Measurements from ENCODE around the gene FAM107A. TPM values are rescaled to one million over a fixed set of nuclear protein-coding genes. Genes with fewer than 3 reads are reported as not detected.

Gene FAM107A
- total and polyA plus RNA-seq, 2 of the 13 experiments (the other 11 are each of a cell fraction or from before 2014, with no cell fraction given) = not detected

- intact Hi-C loops (cut with micrococcal nuclease; ENCODE audit: unreplicated experiment) = no loop called here
- ChIA-PET POLR2A (interaction anchor here (0.7 to 6.4 kb wide), 2 partner anchors 23 to 43 kb away, joined by 3 to 76 read pairs; partner anchors contain the start of gene ACOX2), CTCF (ENCODE audit: low intra/inter-chr PET ratio, low total read pairs) (no interaction called here)
- Histone ChIP-seq H3K36me3 (replicated peaks in 1 of 2; ENCODE audit: control insufficient read depth in 1 of 2, insufficient read depth in 2 of 2, low read length in 2 of 2) (no peaks in the 10 kb centered on the region), H3K79me2 (ENCODE audit: insufficient read depth, low read length) (no peaks in the 10 kb centered on the region), H3K4me3 (replicated peaks in 1 of 3; ENCODE audit: insufficient read depth in 1 of 3, low read depth in 2 of 3, low read length in 3 of 3) (no peak overlapping the region), H3K9me3 (ENCODE audit: low read length) (no peaks in the 10 kb centered on the region), H3K9ac (ENCODE audit: insufficient read depth, low read depth, low read length) (no peak overlapping the region), H4K20me1 (ENCODE audit: insufficient read depth, low read length) (no peaks in the 10 kb centered on the region), H2AFZ (ENCODE audit: low read length) (no peak overlapping the region), H3K27ac (ENCODE audit: extremely low read length, insufficient read depth, low read length) (no peak overlapping the region), H3K4me2 (ENCODE audit: low read depth, low read length) (no peak overlapping the region), H3K4me1 (ENCODE audit: insufficient read depth, low read length) (peaks cover 59% of the 10 kb centered on the region), H3K27me3 (ENCODE audit: control insufficient read depth in 1 of 2, insufficient read depth in 2 of 2, low read length in 2 of 2) (no peaks in the 10 kb centered on the region)
- ATAC-seq (no peak), DNase-seq (ENCODE audit: low spot score) (no peak), FAIRE-seq (no peak)
- no TSS peak for BruUV-seq (replicated peaks)
- WGBS (ENCODE audit: low lambda C conversion rate) = 94% methylated on average over 5 of the region's 5 CpGs
- TF ChIP-seq ZEB1 (IDR thresholded peaks at IDR 0.05; ENCODE audit: insufficient replicate concordance, low read depth) (no peak), ZNF749 (CRISPR knock-in tag; IDR thresholded peaks at IDR 0.05; ENCODE audit: borderline replicate concordance) (no peak), ZBTB25 (CRISPR knock-in tag; IDR thresholded peaks at IDR 0.05) (no peak), ZNF639 (CRISPR knock-in tag; conservative IDR thresholded peaks at IDR 0.05) (no peak), ZNF879 (CRISPR knock-in tag; IDR thresholded peaks at IDR 0.05) (no peak)
- in situ Hi-C loops (cut with HindIII; ENCODE audit: extremely low pct_ligation_motif_present, low pct_unique_long_range_greater_than_20kb) = no loop called here
Measured at GRCh38 chr3:58559586-58559985, 17.6 kb downstream of the FAM107A start.

- peak; percentile 83 for FAIRE-seq
- H3K27me3 ChIP-seq (ENCODE audit: control insufficient read depth in 1 of 2, insufficient read depth in 2 of 2, low read length in 2 of 2) = no peaks in the 10 kb centered on the region
- no peaks in the 10 kb centered on the region for H3K36me3 ChIP-seq (replicated peaks in 1 of 2; ENCODE audit: control insufficient read depth in 1 of 2, insufficient read depth in 2 of 2, low read length in 2 of 2)
- POLR2A ChIA-PET = interaction anchor here (0.7 to 6.4 kb wide), 5 partner anchors 9 to 124 kb away, joined by 3 to 76 read pairs (median 4); partner anchors contain the start of gene ACOX2
- H3K4me2 ChIP-seq (ENCODE audit: low read depth, low read length) = peak overlapping the region; percentile 58
- peak overlapping the region in 2 of 3 experiments; percentile 4 to 24; a peak in 1 of 6 replicates for H3K4me3 ChIP-seq (replicated peaks in 1 of 3; ENCODE audit: insufficient read depth in 1 of 3, low read depth in 2 of 3, low read length in 3 of 3)
- peaks cover 46% of the 10 kb centered on the region for H3K4me1 ChIP-seq (ENCODE audit: insufficient read depth, low read length)
- DNase-seq (ENCODE audit: low spot score) = peak; percentile 49
- no peaks in the 10 kb centered on the region for H4K20me1 ChIP-seq (ENCODE audit: insufficient read depth, low read length)
- H3K9me3 ChIP-seq (ENCODE audit: low read length) = no peaks in the 10 kb centered on the region
- intact Hi-C loops (cut with micrococcal nuclease; ENCODE audit: unreplicated experiment) (loop anchor here (2.0 kb wide), 1 partner anchor 21 kb away; the partner anchor contains the start of gene ACOX2), in situ Hi-C loops (cut with HindIII; ENCODE audit: extremely low pct_ligation_motif_present, low pct_unique_long_range_greater_than_20kb) (no loop called here)
- H3K9ac ChIP-seq (ENCODE audit: insufficient read depth, low read depth, low read length) = peak overlapping the region; percentile 39; the same call in 1 of the 2 replicates
- BruUV-seq (replicated peaks) = no TSS peak
- CTCF ChIA-PET (ENCODE audit: low intra/inter-chr PET ratio, low total read pairs) = no interaction called here
- H2AFZ ChIP-seq (ENCODE audit: low read length) = no peak overlapping the region
- H3K79me2 ChIP-seq (ENCODE audit: insufficient read depth, low read length) = no peaks in the 10 kb centered on the region
- 18% methylated on average over 6 of the region's 6 CpGs for WGBS (ENCODE audit: low lambda C conversion rate)
- ATAC-seq = no peak
- peak overlapping the region; percentile 25 for H3K27ac ChIP-seq (ENCODE audit: extremely low read length, insufficient read depth, low read length)
- TF ChIP-seq RFX1 (IDR thresholded peaks at IDR 0.05) (no peak), CCAR2 (optimal IDR thresholded peaks at IDR 0.05; ENCODE audit: low read depth, low read length) (no peak), ATF7 (IDR thresholded peaks at IDR 0.05) (no peak), ATF7 (CRISPR knock-in tag; IDR thresholded peaks at IDR 0.05) (no peak), RBM22 (optimal IDR thresholded peaks at IDR 0.05; ENCODE audit: low read length) (no peak), HIC2 (CRISPR knock-in tag; IDR thresholded peaks at IDR 0.05; ENCODE audit: low read depth) (no peak), NFE2 (CRISPR knock-in tag; IDR thresholded peaks at IDR 0.05) (no peak)
Measured at GRCh38 chr3:58557491-58557890, 19.7 kb downstream of the FAM107A start.

Measured in HepG2 (cell line).